Measurements from ENCODE around the gene RAD1.

DNA sequence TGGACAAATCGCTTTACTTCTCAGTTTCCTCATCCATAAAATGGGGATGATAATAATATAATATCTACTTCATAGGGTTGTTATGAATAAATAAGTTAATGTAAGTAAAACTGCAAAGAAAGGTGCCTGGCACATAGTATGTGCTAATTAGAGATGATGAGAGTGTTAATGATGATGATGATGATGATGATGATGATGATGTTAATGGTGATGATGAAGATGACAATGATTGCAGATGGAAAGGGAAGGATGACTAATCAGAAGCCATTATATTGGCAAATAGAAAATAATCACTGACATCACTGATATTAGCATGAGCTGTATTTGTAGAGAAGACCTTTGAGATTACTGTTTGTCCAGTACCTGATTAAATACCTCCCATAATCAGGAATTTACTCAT is 20.6 kb downstream of the RAD1 start:
- TF ChIP-seq SNAI2 (CRISPR knock-in tag; IDR thresholded peaks at IDR 0.05) (no peak), BACH2 (CRISPR knock-in tag; IDR thresholded peaks at IDR 0.05; ENCODE audit: borderline replicate concordance) (no peak), PPARA (CRISPR knock-in tag; IDR thresholded peaks at IDR 0.05; ENCODE audit: borderline replicate concordance) (no peak), OSR1 (CRISPR knock-in tag; IDR thresholded peaks at IDR 0.05) (no peak), CSRNP3 (CRISPR knock-in tag; IDR thresholded peaks at IDR 0.05) (no peak), ZFP30 (CRISPR knock-in tag; IDR thresholded peaks at IDR 0.05) (no peak), ESRRG (CRISPR knock-in tag; IDR thresholded peaks at IDR 0.05) (no peak)
- TF ChIP-seq, protein P1, sequence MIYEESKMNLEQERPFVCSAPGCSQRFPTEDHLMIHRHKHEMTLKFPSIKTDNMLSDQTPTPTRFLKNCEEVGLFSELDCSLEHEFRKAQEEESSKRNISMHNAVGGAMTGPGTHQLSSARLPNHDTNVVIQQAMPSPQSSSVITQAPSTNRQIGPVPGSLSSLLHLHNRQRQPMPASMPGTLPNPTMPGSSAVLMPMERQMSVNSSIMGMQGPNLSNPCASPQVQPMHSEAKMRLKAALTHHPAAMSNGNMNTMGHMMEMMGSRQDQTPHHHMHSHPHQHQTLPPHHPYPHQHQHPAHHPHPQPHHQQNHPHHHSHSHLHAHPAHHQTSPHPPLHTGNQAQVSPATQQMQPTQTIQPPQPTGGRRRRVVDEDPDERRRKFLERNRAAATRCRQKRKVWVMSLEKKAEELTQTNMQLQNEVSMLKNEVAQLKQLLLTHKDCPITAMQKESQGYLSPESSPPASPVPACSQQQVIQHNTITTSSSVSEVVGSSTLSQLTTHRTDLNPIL (CRISPR knock-in tag; IDR thresholded peaks at IDR 0.05; ENCODE audit: low read depth): no peak
- TF ChIP-seq, protein P2, sequence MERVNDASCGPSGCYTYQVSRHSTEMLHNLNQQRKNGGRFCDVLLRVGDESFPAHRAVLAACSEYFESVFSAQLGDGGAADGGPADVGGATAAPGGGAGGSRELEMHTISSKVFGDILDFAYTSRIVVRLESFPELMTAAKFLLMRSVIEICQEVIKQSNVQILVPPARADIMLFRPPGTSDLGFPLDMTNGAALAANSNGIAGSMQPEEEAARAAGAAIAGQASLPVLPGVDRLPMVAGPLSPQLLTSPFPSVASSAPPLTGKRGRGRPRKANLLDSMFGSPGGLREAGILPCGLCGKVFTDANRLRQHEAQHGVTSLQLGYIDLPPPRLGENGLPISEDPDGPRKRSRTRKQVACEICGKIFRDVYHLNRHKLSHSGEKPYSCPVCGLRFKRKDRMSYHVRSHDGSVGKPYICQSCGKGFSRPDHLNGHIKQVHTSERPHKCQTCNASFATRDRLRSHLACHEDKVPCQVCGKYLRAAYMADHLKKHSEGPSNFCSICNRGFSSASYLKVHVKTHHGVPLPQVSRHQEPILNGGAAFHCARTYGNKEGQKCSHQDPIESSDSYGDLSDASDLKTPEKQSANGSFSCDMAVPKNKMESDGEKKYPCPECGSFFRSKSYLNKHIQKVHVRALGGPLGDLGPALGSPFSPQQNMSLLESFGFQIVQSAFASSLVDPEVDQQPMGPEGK (CRISPR knock-in tag; IDR thresholded peaks at IDR 0.05; ENCODE audit: borderline replicate concordance): no peak
